HepG2 (cell line): Measurements from ENCODE around the gene ACSL4.

ENCODE experiments used
- FOXJ3 ChIP-seq: sonication (generic); formaldehyde crosslinking; IDR thresholded peaks from 2 replicates; pipeline ENCODE4 v1.4.0; 2020; ENCODE audit warnings: missing genetic modification reagents, mild to moderate bottlenecking, borderline replicate concordance
- PCBP2 ChIP-seq: fragments of 200-400 bp; formaldehyde crosslinking; optimal IDR thresholded peaks from 2 replicates; pipeline ENCODE3; 2018; ENCODE audit warnings: low read length, low read depth; ENCODE audit not compliant: poor library complexity, severe bottlenecking
- POGZ ChIP-seq: sonication (generic); formaldehyde crosslinking; IDR thresholded peaks from 2 replicates; pipeline ENCODE4 v1.4.0; 2020; ENCODE audit warnings: mild to moderate bottlenecking, missing genetic modification reagents
- POLR2A ChIP-seq, 2 experiments: IDR thresholded peaks; 2 replicates each; pipeline ENCODE4 v1.6.1; 2011; ENCODE audit warnings: low read depth in 2 of 2, low read length in 2 of 2, mild to moderate bottlenecking in 1 of 2, moderate library complexity in 1 of 2; ENCODE audit not compliant: insufficient read depth in 1 of 2
- REST ChIP-seq, 2 experiments: IDR thresholded peaks; 2 replicates each; pipeline ENCODE4 v1.6.1; 2011 to 2012; ENCODE audit warnings: low read length in 2 of 2, borderline replicate concordance in 1 of 2, low read depth in 1 of 2, mild to moderate bottlenecking in 1 of 2, moderate library complexity in 1 of 2
- RNF2 ChIP-seq: fragments of 450-650 bp; conservative IDR thresholded peaks from 2 replicates; pipeline ENCODE4 v1.6.1; 2016; ENCODE audit warnings: low read depth

DNA sequence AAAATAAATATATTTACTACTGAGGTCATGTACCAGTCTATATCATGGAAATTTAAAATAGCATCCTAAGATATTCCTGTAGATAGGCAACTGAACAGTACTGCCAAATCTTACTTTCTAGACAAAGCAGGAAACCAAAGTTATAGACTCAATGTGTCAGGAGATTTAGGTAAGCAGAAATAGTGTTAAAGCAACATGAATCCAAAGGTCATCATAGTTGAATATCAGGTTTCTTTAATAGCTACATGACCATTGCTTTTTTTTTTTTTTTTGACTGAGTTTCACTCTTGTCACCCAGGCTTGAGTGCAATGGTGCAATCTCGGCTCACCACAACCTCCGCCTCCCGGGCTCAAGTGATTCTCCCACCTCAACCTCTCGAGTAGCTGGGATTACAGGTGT, 20.2 kb upstream of the ACSL4 start:
- no peak for TF ChIP-seq FOXJ3 (CRISPR knock-in tag)
- no peak for TF ChIP-seq POLR2A (IDR thresholded peaks at IDR 0.05; ENCODE audit: insufficient read depth in 1 of 2, low read depth in 2 of 2, low read length in 2 of 2)
- TF ChIP-seq PCBP2: no peak
- no peak for TF ChIP-seq REST (IDR thresholded peaks at IDR 0.05; ENCODE audit: borderline replicate concordance in 1 of 2, low read depth in 1 of 2, low read length in 2 of 2)
- no peak for TF ChIP-seq POGZ
- TF ChIP-seq RNF2: no peak
